SU-DHL-6 (cell line): ENCODE measurements around the gene ADK.
"Not testable (repeated sequence)": the region's sequence is repeated elsewhere in the genome, so short reads cannot be mapped to it uniquely, and the experiment has no call there.

ENCODE experiments used
- H2AFZ ChIP-seq: fragments of 200-600 bp; sonication (generic); 2 replicates; pipeline ENCODE4 v1.6.1; 2014; ENCODE audit warnings: low read depth, mild to moderate bottlenecking, moderate library complexity, mixed read lengths, antibody characterized with exemption, low read length; ENCODE audit not compliant: severe bottlenecking
- H3F3A ChIP-seq: fragments of 200-600 bp; shearing (Covaris generic); 2 replicates; pipeline ENCODE4 v1.6.0; 2016; ENCODE audit warnings: antibody characterized with exemption, mild to moderate bottlenecking; ENCODE audit not compliant: insufficient read depth
- H3K27ac ChIP-seq: fragments of 200-600 bp; sonication (generic); 2 replicates; pipeline ENCODE4 v1.5.1; 2016; ENCODE audit warnings: low read depth, mild to moderate bottlenecking, low read length, moderate library complexity, mixed read lengths
- H3K27me3 ChIP-seq: fragments of 200-600 bp; sonication (generic), shearing (Covaris generic); 2 replicates; pipeline ENCODE4 v1.6.0; 2014; ENCODE audit warnings: mild to moderate bottlenecking, low read length
- H3K36me3 ChIP-seq: fragments of 200-600 bp; sonication (generic); 2 replicates; pipeline ENCODE4 v1.6.1; 2014; ENCODE audit warnings: mild to moderate bottlenecking, low read length, mixed read lengths
- H3K4me2 ChIP-seq: fragments of 300-600, 200-600 bp; shearing (Covaris generic), sonication (generic); 2 replicates; pipeline ENCODE4 v1.6.0; 2014; ENCODE audit warnings: low read length, low read depth, mild to moderate bottlenecking; ENCODE audit not compliant: poor library complexity, severe bottlenecking
- H3K4me3 ChIP-seq: fragments of 200-600 bp; sonication (generic); 2 replicates; pipeline ENCODE4 v1.5.1; 2014; ENCODE audit warnings: antibody characterized with exemption, low read length, mild to moderate bottlenecking, mixed read lengths; ENCODE audit not compliant: insufficient read depth, poor library complexity, severe bottlenecking
- H3K79me2 ChIP-seq: fragments of 200-600 bp; sonication (generic); 2 replicates; pipeline ENCODE4 v1.6.1; 2014; ENCODE audit warnings: mild to moderate bottlenecking, low read length, moderate library complexity; ENCODE audit not compliant: insufficient read depth
- H3K9ac ChIP-seq: fragments of 200-600 bp; sonication (generic); 2 replicates; pipeline ENCODE4 v1.7.0; 2014; ENCODE audit warnings: mild to moderate bottlenecking, low read length
- H3K9me2 ChIP-seq: fragments of 200-600 bp; sonication (generic); replicated peaks from 2 replicates; pipeline ENCODE4 v1.6.1; 2014; ENCODE audit warnings: low read length; ENCODE audit not compliant: insufficient read depth
- H3K9me3 ChIP-seq: fragments of 200-600 bp; sonication (generic); 2 replicates; pipeline ENCODE4 v1.6.1; 2014; ENCODE audit warnings: low read length, mixed read lengths; ENCODE audit not compliant: insufficient read depth
- H4K20me1 ChIP-seq: fragments of 200-600 bp; sonication (generic); 2 replicates; pipeline ENCODE4 v1.6.1; 2014; ENCODE audit warnings: low read depth, mild to moderate bottlenecking, antibody characterized with exemption, low read length, moderate library complexity, mixed read lengths
- EZH2phosphoT487 ChIP-seq: fragments of 200-600 bp; sonication (generic), shearing (Covaris generic); conservative IDR thresholded peaks from 2 replicates; pipeline ENCODE4 v1.6.1; 2018; ENCODE audit warnings: mild to moderate bottlenecking, antibody characterized with exemption, low read length, moderate library complexity, mixed read lengths
- TF ChIP-seq, protein P1 (sequence below): fragments of 200-600 bp; sonication (generic); IDR thresholded peaks from one replicate; pipeline ENCODE4 v1.5.1; 2017; ENCODE audit warnings: antibody characterized with exemption, mild to moderate bottlenecking, low read length, moderate library complexity; ENCODE audit not compliant: insufficient read depth, poor library complexity, severe bottlenecking

ADK gene

GRCh38 chr10:74490551-74490950 lies 339.5 kb downstream of the ADK start:
- no peaks in the 10 kb centered on the region for H4K20me1 ChIP-seq
- TF ChIP-seq, protein P1, sequence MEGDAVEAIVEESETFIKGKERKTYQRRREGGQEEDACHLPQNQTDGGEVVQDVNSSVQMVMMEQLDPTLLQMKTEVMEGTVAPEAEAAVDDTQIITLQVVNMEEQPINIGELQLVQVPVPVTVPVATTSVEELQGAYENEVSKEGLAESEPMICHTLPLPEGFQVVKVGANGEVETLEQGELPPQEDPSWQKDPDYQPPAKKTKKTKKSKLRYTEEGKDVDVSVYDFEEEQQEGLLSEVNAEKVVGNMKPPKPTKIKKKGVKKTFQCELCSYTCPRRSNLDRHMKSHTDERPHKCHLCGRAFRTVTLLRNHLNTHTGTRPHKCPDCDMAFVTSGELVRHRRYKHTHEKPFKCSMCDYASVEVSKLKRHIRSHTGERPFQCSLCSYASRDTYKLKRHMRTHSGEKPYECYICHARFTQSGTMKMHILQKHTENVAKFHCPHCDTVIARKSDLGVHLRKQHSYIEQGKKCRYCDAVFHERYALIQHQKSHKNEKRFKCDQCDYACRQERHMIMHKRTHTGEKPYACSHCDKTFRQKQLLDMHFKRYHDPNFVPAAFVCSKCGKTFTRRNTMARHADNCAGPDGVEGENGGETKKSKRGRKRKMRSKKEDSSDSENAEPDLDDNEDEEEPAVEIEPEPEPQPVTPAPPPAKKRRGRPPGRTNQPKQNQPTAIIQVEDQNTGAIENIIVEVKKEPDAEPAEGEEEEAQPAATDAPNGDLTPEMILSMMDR, result no peak
- no peak for TF ChIP-seq EZH2phosphoT487

DNA sequence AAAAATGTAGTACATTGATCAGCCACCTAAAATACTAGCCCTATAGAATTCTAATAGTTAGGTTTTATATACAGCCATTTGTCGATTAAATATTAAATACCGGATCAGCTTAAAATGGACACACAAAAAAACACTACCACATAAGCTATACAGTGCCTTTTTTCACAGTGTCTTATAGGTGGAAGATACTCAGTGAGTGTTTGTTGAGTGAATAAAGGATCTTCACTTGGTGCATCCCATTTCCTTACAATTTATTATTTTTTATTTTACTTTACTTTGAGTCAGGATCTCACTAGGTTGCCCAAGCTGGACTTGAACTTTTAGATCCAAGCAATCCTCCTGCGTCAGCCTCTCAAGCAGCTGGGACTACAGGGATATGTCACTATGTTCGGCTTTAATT lies 340.0 kb downstream of the ADK start:
- no peaks in the 10 kb centered on the region for H3K9me2 ChIP-seq
- no peaks in the 10 kb centered on the region for H3K36me3 ChIP-seq
- H3K27me3 ChIP-seq, result no peaks in the 10 kb centered on the region
- no peaks in the 10 kb centered on the region for H4K20me1 ChIP-seq
- H3K9me3 ChIP-seq, result no peaks in the 10 kb centered on the region
- TF ChIP-seq, protein P1, result no peak
- no peak for TF ChIP-seq EZH2phosphoT487
- H3K27ac ChIP-seq, result no peak overlapping the region
- H2AFZ ChIP-seq, result no peak overlapping the region
- H3K4me3 ChIP-seq, result no peak overlapping the region
- no peaks in the 10 kb centered on the region; the same call in 1 of the 2 replicates for H3F3A ChIP-seq
- H3K4me2 ChIP-seq, result no peak overlapping the region
- H3K9ac ChIP-seq, result no peak overlapping the region
- no peaks in the 10 kb centered on the region for H3K79me2 ChIP-seq

More at GRCh38 chr10:74490551-74490950, 339.5 kb downstream of the ADK start:
- no peaks in the 10 kb centered on the region for H3K9me3 ChIP-seq
- H3K4me2 ChIP-seq, result no peak overlapping the region
- H3K79me2 ChIP-seq, result no peaks in the 10 kb centered on the region
- no peaks in the 10 kb centered on the region for H3K9me2 ChIP-seq
- H3K36me3 ChIP-seq, result no peaks in the 10 kb centered on the region
- no peak overlapping the region for H3K9ac ChIP-seq
- H3K27me3 ChIP-seq, result no peaks in the 10 kb centered on the region
- H3K27ac ChIP-seq, result no peak overlapping the region
- no peak overlapping the region for H2AFZ ChIP-seq
- no peaks in the 10 kb centered on the region; the same call in 1 of the 2 replicates for H3F3A ChIP-seq
- no peak overlapping the region for H3K4me3 ChIP-seq

DNA sequence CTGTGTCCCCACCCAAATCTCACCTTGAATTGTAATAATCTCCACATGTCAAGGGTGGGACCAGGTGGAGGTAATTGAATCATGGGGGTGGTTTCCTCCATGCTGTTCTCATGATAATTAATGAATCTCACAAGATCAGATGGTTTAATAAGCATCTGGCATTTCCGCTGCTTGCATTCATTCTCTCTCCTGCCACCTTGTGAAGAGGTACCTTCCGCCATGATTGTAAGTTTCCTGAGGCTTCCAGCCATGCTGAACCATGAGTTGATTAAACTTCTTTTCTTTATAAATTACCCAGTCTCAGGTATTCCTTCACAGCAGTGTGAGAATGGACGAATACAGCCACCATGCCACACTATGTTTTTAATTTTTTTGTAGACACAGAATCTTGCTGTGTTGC lies 345.3 kb downstream of the ADK start:
- H3K79me2 ChIP-seq, H2AFZ ChIP-seq, H4K20me1 ChIP-seq, H3K4me3 ChIP-seq, H3K9me3 ChIP-seq, H3K27ac ChIP-seq, H3K36me3 ChIP-seq, H3K9me2 ChIP-seq, H3K9ac ChIP-seq, H3F3A ChIP-seq, H3K27me3 ChIP-seq, H3K4me2 ChIP-seq: not testable (repeated sequence)

- not testable (repeated sequence) for H3F3A ChIP-seq
Observed at GRCh38 chr10:74498664-74499063, 347.6 kb downstream of the ADK start.

More at GRCh38 chr10:74498664-74499063, 347.6 kb downstream of the ADK start:
- H2AFZ ChIP-seq, H4K20me1 ChIP-seq, H3K27me3 ChIP-seq, H3K27ac ChIP-seq, H3K36me3 ChIP-seq, H3K9me2 ChIP-seq, H3K79me2 ChIP-seq, H3K9me3 ChIP-seq, H3K4me3 ChIP-seq, H3K4me2 ChIP-seq, H3K9ac ChIP-seq: not testable (repeated sequence)
